ENCODE measurements around the gene IQGAP3.

Gene IQGAP3

GRCh38 chr1:156544592-156545102 lies 27.7 kb downstream of the IQGAP3 start:
- TF ChIP-seq, protein P1, sequence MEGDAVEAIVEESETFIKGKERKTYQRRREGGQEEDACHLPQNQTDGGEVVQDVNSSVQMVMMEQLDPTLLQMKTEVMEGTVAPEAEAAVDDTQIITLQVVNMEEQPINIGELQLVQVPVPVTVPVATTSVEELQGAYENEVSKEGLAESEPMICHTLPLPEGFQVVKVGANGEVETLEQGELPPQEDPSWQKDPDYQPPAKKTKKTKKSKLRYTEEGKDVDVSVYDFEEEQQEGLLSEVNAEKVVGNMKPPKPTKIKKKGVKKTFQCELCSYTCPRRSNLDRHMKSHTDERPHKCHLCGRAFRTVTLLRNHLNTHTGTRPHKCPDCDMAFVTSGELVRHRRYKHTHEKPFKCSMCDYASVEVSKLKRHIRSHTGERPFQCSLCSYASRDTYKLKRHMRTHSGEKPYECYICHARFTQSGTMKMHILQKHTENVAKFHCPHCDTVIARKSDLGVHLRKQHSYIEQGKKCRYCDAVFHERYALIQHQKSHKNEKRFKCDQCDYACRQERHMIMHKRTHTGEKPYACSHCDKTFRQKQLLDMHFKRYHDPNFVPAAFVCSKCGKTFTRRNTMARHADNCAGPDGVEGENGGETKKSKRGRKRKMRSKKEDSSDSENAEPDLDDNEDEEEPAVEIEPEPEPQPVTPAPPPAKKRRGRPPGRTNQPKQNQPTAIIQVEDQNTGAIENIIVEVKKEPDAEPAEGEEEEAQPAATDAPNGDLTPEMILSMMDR (IDR thresholded peaks at IDR 0.05; ENCODE audit: control insufficient read depth, insufficient read depth, low read depth, low read length, missing control alignments): no peak
- DNase-seq (ENCODE audit: low read depth): no peak
- H3K4me3 ChIP-seq (ENCODE audit: control insufficient read depth, low read depth, low read length): no peak overlapping the region

DNA sequence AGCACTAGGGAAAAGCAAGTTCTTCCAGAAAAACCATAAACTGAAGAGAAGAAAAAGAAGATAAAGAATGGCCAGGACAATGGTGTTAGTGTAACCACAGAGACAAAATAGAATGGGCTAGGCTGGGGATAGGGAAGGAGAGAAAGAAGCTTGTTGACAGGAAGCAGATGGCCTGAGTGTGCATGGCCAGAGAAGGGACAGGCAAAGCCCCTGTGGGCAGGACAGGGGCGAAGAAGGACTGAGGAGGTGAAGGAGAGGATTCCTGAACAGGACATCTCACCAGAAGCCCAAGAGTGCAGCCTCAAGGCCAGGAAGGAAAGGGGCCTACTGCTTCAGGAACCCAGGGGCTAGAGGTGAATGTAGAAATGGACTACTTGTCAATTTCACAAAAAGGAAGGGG lies 29.3 kb downstream of the IQGAP3 start:
- no peak for DNase-seq (ENCODE audit: low read depth)
- TF ChIP-seq, protein P1 (IDR thresholded peaks at IDR 0.05; ENCODE audit: control insufficient read depth, insufficient read depth, low read depth, low read length, missing control alignments): no peak
- no peak overlapping the region for H3K4me3 ChIP-seq (ENCODE audit: control insufficient read depth, low read depth, low read length)

- no peak for DNase-seq (ENCODE audit: low read depth)
- TF ChIP-seq, protein P1 (IDR thresholded peaks at IDR 0.05; ENCODE audit: control insufficient read depth, insufficient read depth, low read depth, low read length, missing control alignments): no peak
- no peak overlapping the region for H3K4me3 ChIP-seq (ENCODE audit: control insufficient read depth, low read depth, low read length)
Measured at GRCh38 chr1:156540955-156541354, 31.4 kb downstream of the IQGAP3 start.

DNA sequence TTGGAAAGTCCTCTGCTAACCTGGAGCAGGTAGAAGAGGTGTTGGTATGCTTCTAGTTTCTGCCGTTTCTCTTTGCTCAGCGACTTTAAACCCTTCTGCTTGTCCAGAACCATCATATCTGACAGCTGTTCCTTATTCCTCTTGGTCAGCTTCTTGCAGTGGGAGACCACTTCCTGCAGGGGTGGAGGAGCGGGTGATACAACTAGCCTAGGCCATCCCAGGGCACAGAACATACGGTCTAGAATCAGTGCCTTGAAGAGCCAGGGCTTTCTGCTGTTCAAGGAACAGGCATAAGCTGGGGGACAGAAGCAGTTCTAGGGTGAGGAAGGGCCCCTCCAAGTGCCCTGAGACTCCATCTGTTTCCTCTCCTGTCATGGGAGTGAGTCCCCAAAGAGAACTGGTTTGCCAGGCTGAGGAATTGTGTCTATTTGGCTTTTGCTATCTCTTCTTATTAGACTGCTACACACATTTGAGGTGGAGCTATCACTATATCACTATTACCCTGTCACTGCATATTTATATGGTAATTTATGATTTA lies 32.5 kb downstream of the IQGAP3 start:
- DNase-seq (ENCODE audit: low read depth): no peak
- no peak overlapping the region for H3K4me3 ChIP-seq (ENCODE audit: control insufficient read depth, low read depth, low read length)
- TF ChIP-seq, protein P1 (IDR thresholded peaks at IDR 0.05; ENCODE audit: control insufficient read depth, insufficient read depth, low read depth, low read length, missing control alignments): no peak

GRCh38 chr1:156538711-156539440 lies 33.5 kb downstream of the IQGAP3 start:
- DNase-seq (ENCODE audit: low read depth): no peak
- TF ChIP-seq, protein P1 (IDR thresholded peaks at IDR 0.05; ENCODE audit: control insufficient read depth, insufficient read depth, low read depth, low read length, missing control alignments): no peak
- H3K4me3 ChIP-seq (ENCODE audit: control insufficient read depth, low read depth, low read length): no peak overlapping the region

DNA sequence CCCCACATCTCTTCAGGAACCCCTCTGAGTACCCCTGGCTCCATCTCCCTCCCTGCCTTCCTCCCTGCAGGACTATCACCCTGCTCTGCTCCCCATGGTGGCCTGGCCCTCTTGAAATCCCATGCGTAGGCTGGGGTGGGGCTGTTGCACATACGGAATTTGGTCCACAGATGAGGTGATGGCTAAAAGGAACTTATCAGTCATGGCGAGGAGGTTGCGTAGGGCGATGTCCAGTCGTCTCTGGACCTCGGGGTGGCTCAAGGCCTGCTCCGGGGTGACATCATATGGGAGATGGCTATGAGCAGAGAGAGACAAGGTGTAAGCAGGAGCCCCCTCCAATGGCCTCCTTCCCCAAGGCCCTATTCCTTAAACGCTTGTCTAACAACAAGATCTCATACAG lies 35.3 kb downstream of the IQGAP3 start:
- TF ChIP-seq, protein P1 (IDR thresholded peaks at IDR 0.05; ENCODE audit: control insufficient read depth, insufficient read depth, low read depth, low read length, missing control alignments): no peak
- no peak overlapping the region for H3K4me3 ChIP-seq (ENCODE audit: control insufficient read depth, low read depth, low read length)
- no peak for DNase-seq (ENCODE audit: low read depth)
